GM19452 (cell line): ENCODE measurements around the gene NENF.
"Not testable (repeated sequence)": the region's sequence is repeated elsewhere in the genome, so short reads cannot be mapped to it uniquely, and the experiment has no call there.

Source experiments
- ATAC-seq: cut with Tn5 transposase; IDR thresholded peaks from one replicate; pipeline ENCODE4 v1.9.1; 2021; ENCODE audit not compliant: unreplicated experiment

Gene NENF

GRCh38 chr1:212457740-212458338, 25.1 kb downstream of the NENF start:
- ATAC-seq = no peak

GRCh38 chr1:212458817-212459216, 26.1 kb downstream of the NENF start:
- ATAC-seq = no peak

DNA sequence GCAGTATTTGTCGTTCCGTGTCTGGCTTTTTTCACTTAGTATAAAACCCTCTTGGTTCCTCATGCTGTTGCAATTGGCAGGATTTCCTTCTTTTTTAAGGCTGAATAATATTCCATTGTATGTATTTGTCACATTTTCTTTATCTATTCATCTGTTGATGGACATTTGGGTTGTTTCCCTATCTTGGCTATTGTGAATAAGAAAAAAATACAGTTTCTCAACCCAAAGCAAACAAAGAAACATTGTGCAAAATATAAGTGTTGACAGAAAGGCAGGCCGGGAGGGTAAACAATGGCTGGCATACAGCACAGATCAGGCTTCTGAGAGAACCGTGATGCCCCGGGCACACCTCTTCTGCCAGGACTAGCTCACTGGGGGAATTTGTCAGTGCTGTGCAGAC, 26.9 kb downstream of the NENF start:
- ATAC-seq = no peak

- no peak for ATAC-seq
These were observed 27.7 kb downstream of the NENF start for GRCh38 chr1:212460376-212460775.

DNA sequence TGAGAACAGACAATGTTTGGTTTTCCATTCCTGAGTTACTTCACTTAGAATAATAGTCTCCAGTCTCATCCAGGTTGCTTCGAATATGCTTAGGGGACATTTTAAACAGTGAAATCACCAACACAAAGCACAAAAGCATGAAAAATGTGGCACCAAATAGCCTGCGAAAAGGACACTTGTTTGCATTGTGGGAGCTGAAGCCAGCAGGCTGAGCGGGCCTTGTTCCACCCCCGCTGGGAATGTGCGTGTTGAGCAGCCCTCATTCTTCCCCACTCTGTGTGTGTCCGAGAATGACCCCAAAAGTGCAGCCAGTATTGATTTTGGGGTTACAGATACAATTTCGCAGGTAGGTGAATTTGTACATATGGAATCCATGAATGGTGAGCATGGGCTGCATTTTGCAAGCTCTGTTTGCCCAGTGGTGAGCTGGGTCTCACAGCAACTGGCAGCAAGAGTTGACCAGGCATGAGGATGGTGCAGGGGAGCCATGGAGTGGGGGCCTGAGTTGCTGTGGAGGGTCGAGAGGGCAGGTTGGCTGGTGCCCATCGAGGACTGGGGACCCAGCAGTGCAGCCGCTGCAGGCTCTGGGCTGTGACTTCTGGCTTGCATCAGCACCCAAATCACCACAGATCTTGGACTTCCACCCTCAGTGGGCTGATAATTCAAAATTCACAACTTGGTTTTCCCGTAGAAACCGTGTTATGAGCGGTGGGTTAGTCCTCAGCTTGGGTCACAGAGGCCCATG, 29.4 kb downstream of the NENF start:
- ATAC-seq = no peak

GRCh38 chr1:212463565-212464285, 31.0 kb downstream of the NENF start:
- no peak for ATAC-seq

DNA sequence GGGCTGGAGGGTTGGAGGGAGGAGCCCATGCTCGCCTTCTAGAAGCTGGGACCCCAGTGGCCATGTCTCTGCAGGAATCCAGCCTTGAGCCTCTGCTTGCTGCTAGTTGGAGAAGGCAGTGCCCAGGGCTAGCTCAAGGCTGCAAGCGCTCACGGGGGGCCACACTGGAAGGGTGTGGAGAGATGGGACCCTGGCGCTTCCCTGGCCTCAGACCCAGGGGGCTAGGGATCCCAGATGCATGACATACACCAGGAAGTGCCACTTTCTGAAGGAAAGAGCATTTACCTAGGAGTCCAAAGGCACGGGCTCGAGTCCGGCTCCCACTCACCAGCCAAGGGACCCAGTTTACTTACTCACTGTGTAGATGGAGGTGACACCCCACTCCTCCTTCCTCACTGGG, 32.6 kb downstream of the NENF start:
- no peak for ATAC-seq

- no peak for ATAC-seq
These were observed 33.7 kb downstream of the NENF start for GRCh38 chr1:212466437-212466836.

DNA sequence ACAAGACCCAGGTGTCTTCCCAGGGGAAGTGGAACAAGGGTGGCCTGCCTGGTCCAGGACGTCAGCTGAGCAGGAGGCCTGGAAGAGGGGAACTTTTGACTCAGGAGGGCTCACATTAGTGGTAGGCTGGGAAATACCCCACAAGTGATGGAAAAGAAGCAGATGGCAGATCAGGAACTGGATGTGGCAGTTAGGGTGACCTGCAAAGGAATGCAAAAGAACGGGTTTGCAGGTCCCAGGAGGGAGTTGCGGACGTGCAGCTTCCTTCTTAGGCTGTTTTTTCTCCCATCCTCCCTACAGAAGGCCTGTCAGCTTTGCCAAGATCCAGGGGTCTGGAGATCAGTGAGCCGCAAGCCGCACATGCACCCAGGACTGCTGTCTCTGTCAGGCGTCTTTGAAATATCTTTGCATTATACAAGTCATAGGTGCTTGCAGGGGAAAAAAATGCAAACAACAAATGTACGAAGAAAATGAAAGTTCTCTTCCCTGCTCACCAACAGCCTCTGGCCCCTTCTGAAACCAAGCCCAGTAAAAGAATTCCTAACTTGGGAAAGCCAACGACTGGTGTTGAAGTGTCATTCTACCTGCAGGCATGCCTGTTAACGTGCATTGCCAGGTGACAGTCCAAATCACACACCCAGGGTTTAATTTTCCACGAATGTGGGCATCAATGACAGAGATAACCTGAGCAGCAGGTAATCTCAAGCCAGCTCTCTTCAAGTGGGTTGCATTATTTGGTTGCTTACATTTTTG, 34.4 kb downstream of the NENF start:
- ATAC-seq = no peak

DNA sequence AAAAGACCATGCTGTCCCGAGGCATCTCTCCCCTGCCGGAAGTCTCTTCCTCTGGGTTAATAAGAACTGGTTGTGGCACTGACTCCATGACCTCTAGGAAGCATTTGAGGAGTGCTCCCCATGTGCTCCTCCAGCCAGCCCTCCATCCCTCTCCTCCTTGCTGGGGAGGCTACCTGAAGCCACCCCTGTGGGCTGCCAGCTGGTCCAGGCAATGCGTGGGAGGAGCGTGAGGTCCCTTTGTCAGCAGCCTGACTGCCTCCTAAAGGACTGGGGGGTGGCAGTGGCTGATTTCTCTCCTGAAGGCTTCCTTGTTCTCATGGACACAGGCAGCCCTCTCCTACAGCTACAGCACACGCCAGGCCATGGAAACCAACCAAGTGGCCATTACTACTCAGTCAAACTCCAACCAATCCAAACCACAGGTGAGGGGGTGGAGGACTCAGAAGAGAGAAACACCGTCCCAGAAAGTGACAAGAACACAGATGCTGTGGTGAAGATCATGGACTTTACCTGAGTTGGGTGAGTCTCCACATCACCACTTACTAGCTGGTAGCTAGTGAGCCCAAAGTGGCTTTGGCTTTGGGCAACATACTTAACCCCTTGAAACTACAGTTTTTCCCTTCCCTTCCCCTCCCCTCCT, 35.2 kb downstream of the NENF start:
- no peak for ATAC-seq

DNA sequence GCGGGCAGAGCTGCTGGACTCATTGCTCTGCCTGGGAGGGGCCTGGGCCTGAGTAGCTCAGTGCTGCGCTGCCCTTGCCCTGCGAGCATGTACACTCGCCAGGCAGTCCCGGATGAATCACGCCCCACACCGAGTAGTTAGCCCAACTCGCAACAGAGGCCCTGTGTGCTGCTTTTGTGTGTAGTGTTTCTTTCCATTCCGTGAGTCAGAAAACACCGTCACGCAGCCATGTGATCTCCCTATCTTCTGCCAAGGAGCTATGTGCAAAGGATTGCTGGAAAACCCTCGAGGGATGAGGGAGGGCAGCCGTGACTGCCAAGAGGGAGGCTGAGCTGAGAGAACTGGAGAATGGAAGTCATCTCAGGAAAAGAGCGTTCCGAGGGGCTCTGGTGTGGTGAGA, 37.3 kb downstream of the NENF start:
- ATAC-seq = no peak

GRCh38 chr1:212471286-212471685, 38.6 kb downstream of the NENF start:
- ATAC-seq = no peak

- no peak for ATAC-seq
These were observed 39.4 kb downstream of the NENF start for GRCh38 chr1:212471891-212472675.

DNA sequence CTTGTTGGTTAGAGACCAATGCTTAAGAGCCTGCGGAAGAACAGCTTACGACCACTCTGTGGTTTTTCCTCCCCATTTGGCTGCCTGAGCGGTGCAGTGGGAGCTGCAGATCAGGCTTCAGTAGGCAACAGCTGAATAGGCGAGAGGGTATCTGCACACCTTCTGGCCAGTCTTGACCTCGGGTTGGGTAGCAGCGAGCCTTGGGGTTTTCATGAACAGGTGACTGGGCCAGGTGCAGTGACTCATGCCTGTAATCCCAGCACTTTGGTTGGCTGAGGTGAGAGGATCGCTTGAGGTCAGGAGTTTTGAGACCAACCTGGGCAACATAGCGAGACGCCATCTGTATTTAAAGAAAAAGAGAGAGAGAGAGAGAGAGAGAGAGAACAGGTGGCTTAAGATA, 41.0 kb downstream of the NENF start:
- no peak for ATAC-seq

- ATAC-seq = no peak
These were observed 42.4 kb downstream of the NENF start for GRCh38 chr1:212475151-212475550.

- ATAC-seq = not testable (repeated sequence)
These were observed 43.1 kb downstream of the NENF start for GRCh38 chr1:212475831-212476230.

GRCh38 chr1:212477014-212477679, 44.4 kb downstream of the NENF start:
- ATAC-seq = peak; percentile 91

- no peak for ATAC-seq
These were observed 45.2 kb downstream of the NENF start for GRCh38 chr1:212477680-212478466.

- ATAC-seq = no peak
These were observed 45.8 kb downstream of the NENF start for GRCh38 chr1:212478467-212479025.
